HEK293 (cell line): ENCODE results near the gene FAM110A.
"Not testable (repeated sequence)": the region's sequence is repeated elsewhere in the genome, so short reads cannot be mapped to it uniquely, and the experiment has no call there.

Experiments
- CTCF ChIA-PET: fragments of 350-600 bp; formaldehyde crosslinking; extraction: SDS; loops from one replicate; lab custom pipeline; 2021; ENCODE audit warnings: antibody characterized with exemption; lab: Yijun Ruan, JAX
- POLR2A ChIA-PET: fragments of 300-600 bp; formaldehyde crosslinking; extraction: SDS; loops from one replicate; lab custom pipeline; 2020; ENCODE audit warnings: antibody characterized with exemption, inconsistent platforms; lab: Yijun Ruan, JAX
- H3K27ac ChIP-seq: fragments of 200-500 bp; sonication (Bioruptor generic); 2 replicates; pipeline ENCODE4 v1.5.1; 2014; ENCODE audit warnings: low read depth, low read length, control low read depth, inconsistent platforms; ENCODE audit errors: extremely low read depth
- H3K36me3 ChIP-seq, 2 experiments: fragments of 200-500 bp in 1 of 2; sonication (Bioruptor generic) in 1 of 2; 1 replicate in 1 of 2; 2 replicates in 1 of 2; pipeline ENCODE4 v1.5.1; 2014 to 2017; ENCODE audit warnings: inconsistent platforms in 2 of 2, low read length in 2 of 2; ENCODE audit not compliant: control insufficient read depth in 2 of 2, insufficient read depth in 1 of 2
- H3K4me1 ChIP-seq: fragments of 200-500 bp; sonication (Bioruptor generic); 2 replicates; pipeline ENCODE4 v1.5.1; 2014; ENCODE audit warnings: mild to moderate bottlenecking, low read length, inconsistent platforms; ENCODE audit not compliant: control insufficient read depth, insufficient read depth
- H3K4me3 ChIP-seq: 2 replicates; pipeline ENCODE4 v1.5.1; 2011; ENCODE audit warnings: low read depth, mild to moderate bottlenecking, control low read depth, low read length, moderate library complexity
- H3K9me3 ChIP-seq: fragments of 200-500 bp; sonication (Bioruptor generic); 2 replicates; pipeline ENCODE4 v1.5.1; 2014; ENCODE audit warnings: low read depth, low read length, inconsistent platforms; ENCODE audit not compliant: control insufficient read depth, insufficient read depth
- FEZF1 ChIP-seq: fragments of 450-650 bp; formaldehyde crosslinking; IDR thresholded peaks from 2 replicates; pipeline ENCODE4 v1.5.1; 2016; ENCODE audit warnings: missing biosample characterization, missing genetic modification characterization
- SETDB1 ChIP-seq: IDR thresholded peaks from one replicate; pipeline ENCODE4 v1.6.1; 2017; ENCODE audit warnings: mild to moderate bottlenecking, low read length, moderate library complexity, mixed read lengths; ENCODE audit not compliant: insufficient read length
- SP2 ChIP-seq: fragments of 450-650 bp; formaldehyde crosslinking; IDR thresholded peaks from 2 replicates; pipeline ENCODE4 v1.5.1; 2016; ENCODE audit warnings: missing biosample characterization, missing genetic modification characterization
- ZBTB20 ChIP-seq: fragments of 450-650 bp; formaldehyde crosslinking; IDR thresholded peaks from 2 replicates; pipeline ENCODE4 v1.5.1; 2016; ENCODE audit warnings: missing biosample characterization, missing genetic modification characterization
- ZFP37 ChIP-seq: fragments of 450-650 bp; formaldehyde crosslinking; IDR thresholded peaks from 2 replicates; pipeline ENCODE4 v1.5.1; 2016; ENCODE audit warnings: missing biosample characterization, missing genetic modification characterization
- ZNF202 ChIP-seq: fragments of 450-650 bp; formaldehyde crosslinking; IDR thresholded peaks from 2 replicates; pipeline ENCODE4 v1.5.1; 2016; ENCODE audit warnings: missing biosample characterization, missing genetic modification characterization, borderline replicate concordance
- ZNF223 ChIP-seq: fragments of 450-650 bp; formaldehyde crosslinking; IDR thresholded peaks from 2 replicates; pipeline ENCODE4 v1.5.1; 2016; ENCODE audit warnings: missing biosample characterization, missing genetic modification characterization
- ZNF391 ChIP-seq: fragments of 450-650 bp; formaldehyde crosslinking; IDR thresholded peaks from 2 replicates; pipeline ENCODE4 v1.5.1; 2016; ENCODE audit warnings: low read depth, missing biosample characterization, missing genetic modification characterization, borderline replicate concordance
- ZNF510 ChIP-seq: fragments of 450-650 bp; formaldehyde crosslinking; IDR thresholded peaks from 2 replicates; pipeline ENCODE4 v1.5.1; 2018; ENCODE audit warnings: mild to moderate bottlenecking, missing genetic modification characterization, missing biosample characterization; ENCODE audit not compliant: insufficient replicate concordance
- ZNF529 ChIP-seq: fragments of 450-650 bp; formaldehyde crosslinking; IDR thresholded peaks from 2 replicates; pipeline ENCODE4 v1.5.1; 2017; ENCODE audit warnings: missing genetic modification characterization, missing biosample characterization; ENCODE audit not compliant: insufficient replicate concordance
- ZNF549 ChIP-seq: fragments of 450-650 bp; IDR thresholded peaks from 2 replicates; pipeline ENCODE4 v1.5.1; 2018; ENCODE audit warnings: missing biosample characterization, missing genetic modification characterization, mild to moderate bottlenecking, inconsistent platforms, moderate library complexity
- ZNF560 ChIP-seq: fragments of 450-650 bp; formaldehyde crosslinking; IDR thresholded peaks from 2 replicates; pipeline ENCODE4 v1.5.1; 2017; ENCODE audit warnings: missing biosample characterization, missing genetic modification characterization, borderline replicate concordance
- ZNF626 ChIP-seq: fragments of 450-650 bp; sonication (Bioruptor Pico); formaldehyde crosslinking; IDR thresholded peaks from 2 replicates; pipeline ENCODE4 v1.5.1; 2018; ENCODE audit warnings: missing biosample characterization, missing genetic modification characterization, inconsistent platforms
- ZNF660 ChIP-seq: fragments of 450-650 bp; IDR thresholded peaks from 2 replicates; pipeline ENCODE4 v1.5.1; 2018; ENCODE audit warnings: missing biosample characterization, mild to moderate bottlenecking, missing genetic modification characterization
- ZNF776 ChIP-seq: fragments of 450-650 bp; formaldehyde crosslinking; IDR thresholded peaks from 2 replicates; pipeline ENCODE4 v1.5.0; 2017; ENCODE audit warnings: missing biosample characterization, missing genetic modification characterization, borderline replicate concordance
- TF ChIP-seq, protein P1 (sequence below): fragments of 450-650 bp; IDR thresholded peaks from 2 replicates; pipeline ENCODE4 v1.5.1; 2018; ENCODE audit warnings: missing biosample characterization, mild to moderate bottlenecking, missing genetic modification characterization
- TF ChIP-seq, protein P2 (sequence below): fragments of 450-650 bp; formaldehyde crosslinking; IDR thresholded peaks from 2 replicates; pipeline ENCODE4 v1.5.1; 2017; ENCODE audit warnings: missing biosample characterization, missing genetic modification characterization
- TF ChIP-seq, protein P3 (sequence below): fragments of 450-650 bp; formaldehyde crosslinking; IDR thresholded peaks from 2 replicates; pipeline ENCODE4 v1.5.1; 2016; ENCODE audit warnings: missing biosample characterization, missing genetic modification characterization
- TF ChIP-seq, protein P4 (sequence below): IDR thresholded peaks from 2 replicates; pipeline ENCODE4 v1.6.1; 2011; ENCODE audit warnings: mild to moderate bottlenecking, low read depth, low read length, borderline replicate concordance
- TF ChIP-seq, protein P5 (sequence below): fragments of 450-650 bp; formaldehyde crosslinking; conservative IDR thresholded peaks from 2 replicates; pipeline ENCODE4 v1.5.1; 2016; ENCODE audit warnings: low read depth, missing biosample characterization, missing genetic modification characterization
- TF ChIP-seq, protein P6 (sequence below): fragments of 450-650 bp; formaldehyde crosslinking; IDR thresholded peaks from 2 replicates; pipeline ENCODE4 v1.5.1; 2017; ENCODE audit warnings: missing biosample characterization, missing genetic modification characterization

The FAM110A gene

DNA sequence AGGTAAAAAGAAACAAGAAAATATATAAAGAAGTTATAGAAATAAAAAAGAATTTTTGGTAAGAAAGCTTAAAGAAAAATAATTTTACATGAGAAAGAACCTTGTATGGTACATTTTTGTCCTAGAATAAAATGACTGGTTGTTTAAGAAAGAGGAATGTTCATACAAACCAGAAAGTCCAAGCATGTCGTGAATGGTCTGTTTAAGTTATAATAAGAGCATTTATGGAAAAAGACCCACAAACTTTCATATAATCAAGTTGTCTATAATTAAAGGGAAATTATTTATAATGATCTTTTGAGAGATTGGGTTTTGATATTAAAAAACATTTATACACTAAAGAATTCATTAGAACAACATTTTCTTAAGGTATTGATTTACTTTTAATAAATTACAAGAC, 27.8 kb upstream of the FAM110A start:
- no peaks in the 10 kb centered on the region for H3K4me1 ChIP-seq
- CTCF ChIA-PET: interaction anchor here (0.9 kb wide), 1 partner anchor 11 kb away, joined by 3 read pairs; no protein-coding TSS in a partner anchor
- POLR2A ChIA-PET: no interaction called here
- TF ChIP-seq SETDB1 (peak; percentile 98), ZNF391 (no peak), ZNF510 (tag by site-specific recombination) (no peak), ZNF529 (tag by site-specific recombination) (peak; percentile 48), ZNF626 (tag by site-specific recombination) (peak; percentile 90; the same call in 1 of the 2 replicates), ZBTB20 (no peak), ZNF660 (tag by site-specific recombination) (no peak), SP2 (no peak), ZNF223 (tag by site-specific recombination) (no peak), FEZF1 (tag by site-specific recombination) (no peak), ZNF202 (tag by site-specific recombination) (no peak), ZNF776 (tag by site-specific recombination) (no peak), ZNF560 (no peak), ZFP37 (tag by site-specific recombination) (no peak), ZNF549 (peak; percentile 61; the same call in 1 of the 2 replicates)
- TF ChIP-seq, protein P1, sequence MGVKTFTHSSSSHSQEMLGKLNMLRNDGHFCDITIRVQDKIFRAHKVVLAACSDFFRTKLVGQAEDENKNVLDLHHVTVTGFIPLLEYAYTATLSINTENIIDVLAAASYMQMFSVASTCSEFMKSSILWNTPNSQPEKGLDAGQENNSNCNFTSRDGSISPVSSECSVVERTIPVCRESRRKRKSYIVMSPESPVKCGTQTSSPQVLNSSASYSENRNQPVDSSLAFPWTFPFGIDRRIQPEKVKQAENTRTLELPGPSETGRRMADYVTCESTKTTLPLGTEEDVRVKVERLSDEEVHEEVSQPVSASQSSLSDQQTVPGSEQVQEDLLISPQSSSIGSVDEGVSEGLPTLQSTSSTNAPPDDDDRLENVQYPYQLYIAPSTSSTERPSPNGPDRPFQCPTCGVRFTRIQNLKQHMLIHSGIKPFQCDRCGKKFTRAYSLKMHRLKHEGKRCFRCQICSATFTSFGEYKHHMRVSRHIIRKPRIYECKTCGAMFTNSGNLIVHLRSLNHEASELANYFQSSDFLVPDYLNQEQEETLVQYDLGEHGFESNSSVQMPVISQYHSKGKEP (tag by site-specific recombination): no peak
- TF ChIP-seq, protein P2, sequence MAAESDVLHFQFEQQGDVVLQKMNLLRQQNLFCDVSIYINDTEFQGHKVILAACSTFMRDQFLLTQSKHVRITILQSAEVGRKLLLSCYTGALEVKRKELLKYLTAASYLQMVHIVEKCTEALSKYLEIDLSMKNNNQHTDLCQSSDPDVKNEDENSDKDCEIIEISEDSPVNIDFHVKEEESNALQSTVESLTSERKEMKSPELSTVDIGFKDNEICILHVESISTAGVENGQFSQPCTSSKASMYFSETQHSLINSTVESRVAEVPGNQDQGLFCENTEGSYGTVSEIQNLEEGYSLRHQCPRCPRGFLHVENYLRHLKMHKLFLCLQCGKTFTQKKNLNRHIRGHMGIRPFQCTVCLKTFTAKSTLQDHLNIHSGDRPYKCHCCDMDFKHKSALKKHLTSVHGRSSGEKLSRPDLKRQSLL (tag by site-specific recombination): no peak
- TF ChIP-seq, protein P3, sequence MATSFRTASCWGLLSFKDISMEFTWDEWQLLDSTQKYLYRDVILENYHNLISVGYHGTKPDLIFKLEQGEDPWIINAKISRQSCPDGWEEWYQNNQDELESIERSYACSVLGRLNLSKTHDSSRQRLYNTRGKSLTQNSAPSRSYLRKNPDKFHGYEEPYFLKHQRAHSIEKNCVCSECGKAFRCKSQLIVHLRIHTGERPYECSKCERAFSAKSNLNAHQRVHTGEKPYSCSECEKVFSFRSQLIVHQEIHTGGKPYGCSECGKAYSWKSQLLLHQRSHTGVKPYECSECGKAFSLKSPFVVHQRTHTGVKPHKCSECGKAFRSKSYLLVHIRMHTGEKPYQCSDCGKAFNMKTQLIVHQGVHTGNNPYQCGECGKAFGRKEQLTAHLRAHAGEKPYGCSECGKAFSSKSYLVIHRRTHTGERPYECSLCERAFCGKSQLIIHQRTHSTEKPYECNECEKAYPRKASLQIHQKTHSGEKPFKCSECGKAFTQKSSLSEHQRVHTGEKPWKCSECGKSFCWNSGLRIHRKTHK: peak; percentile 23; the same call in 1 of the 2 replicates
- TF ChIP-seq, protein P4, sequence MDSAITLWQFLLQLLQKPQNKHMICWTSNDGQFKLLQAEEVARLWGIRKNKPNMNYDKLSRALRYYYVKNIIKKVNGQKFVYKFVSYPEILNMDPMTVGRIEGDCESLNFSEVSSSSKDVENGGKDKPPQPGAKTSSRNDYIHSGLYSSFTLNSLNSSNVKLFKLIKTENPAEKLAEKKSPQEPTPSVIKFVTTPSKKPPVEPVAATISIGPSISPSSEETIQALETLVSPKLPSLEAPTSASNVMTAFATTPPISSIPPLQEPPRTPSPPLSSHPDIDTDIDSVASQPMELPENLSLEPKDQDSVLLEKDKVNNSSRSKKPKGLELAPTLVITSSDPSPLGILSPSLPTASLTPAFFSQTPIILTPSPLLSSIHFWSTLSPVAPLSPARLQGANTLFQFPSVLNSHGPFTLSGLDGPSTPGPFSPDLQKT: no peak
- TF ChIP-seq, protein P5, sequence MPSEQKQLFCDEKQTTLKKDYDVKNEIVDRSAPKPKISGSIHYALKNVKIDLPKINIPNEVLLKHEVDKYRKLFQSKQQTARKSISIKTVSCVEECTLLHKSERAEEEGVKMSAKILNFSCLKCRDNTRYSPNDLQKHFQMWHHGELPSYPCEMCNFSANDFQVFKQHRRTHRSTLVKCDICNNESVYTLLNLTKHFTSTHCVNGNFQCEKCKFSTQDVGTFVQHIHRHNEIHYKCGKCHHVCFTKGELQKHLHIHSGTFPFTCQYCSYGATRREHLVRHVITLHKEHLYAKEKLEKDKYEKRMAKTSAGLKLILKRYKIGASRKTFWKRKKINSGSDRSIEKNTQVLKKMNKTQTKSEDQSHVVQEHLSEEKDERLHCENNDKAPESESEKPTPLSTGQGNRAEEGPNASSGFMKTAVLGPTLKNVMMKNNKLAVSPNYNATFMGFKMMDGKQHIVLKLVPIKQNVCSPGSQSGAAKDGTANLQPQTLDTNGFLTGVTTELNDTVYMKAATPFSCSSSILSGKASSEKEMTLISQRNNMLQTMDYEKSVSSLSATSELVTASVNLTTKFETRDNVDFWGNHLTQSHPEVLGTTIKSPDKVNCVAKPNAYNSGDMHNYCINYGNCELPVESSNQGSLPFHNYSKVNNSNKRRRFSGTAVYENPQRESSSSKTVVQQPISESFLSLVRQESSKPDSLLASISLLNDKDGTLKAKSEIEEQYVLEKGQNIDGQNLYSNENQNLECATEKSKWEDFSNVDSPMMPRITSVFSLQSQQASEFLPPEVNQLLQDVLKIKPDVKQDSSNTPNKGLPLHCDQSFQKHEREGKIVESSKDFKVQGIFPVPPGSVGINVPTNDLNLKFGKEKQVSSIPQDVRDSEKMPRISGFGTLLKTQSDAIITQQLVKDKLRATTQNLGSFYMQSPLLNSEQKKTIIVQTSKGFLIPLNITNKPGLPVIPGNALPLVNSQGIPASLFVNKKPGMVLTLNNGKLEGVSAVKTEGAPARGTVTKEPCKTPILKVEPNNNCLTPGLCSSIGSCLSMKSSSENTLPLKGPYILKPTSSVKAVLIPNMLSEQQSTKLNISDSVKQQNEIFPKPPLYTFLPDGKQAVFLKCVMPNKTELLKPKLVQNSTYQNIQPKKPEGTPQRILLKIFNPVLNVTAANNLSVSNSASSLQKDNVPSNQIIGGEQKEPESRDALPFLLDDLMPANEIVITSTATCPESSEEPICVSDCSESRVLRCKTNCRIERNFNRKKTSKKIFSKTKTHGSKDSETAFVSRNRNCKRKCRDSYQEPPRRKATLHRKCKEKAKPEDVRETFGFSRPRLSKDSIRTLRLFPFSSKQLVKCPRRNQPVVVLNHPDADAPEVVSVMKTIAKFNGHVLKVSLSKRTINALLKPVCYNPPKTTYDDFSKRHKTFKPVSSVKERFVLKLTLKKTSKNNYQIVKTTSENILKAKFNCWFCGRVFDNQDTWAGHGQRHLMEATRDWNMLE: 0 out of 2 replicates have a peak, but pooled peaks have one; percentile 34
- TF ChIP-seq, protein P6, sequence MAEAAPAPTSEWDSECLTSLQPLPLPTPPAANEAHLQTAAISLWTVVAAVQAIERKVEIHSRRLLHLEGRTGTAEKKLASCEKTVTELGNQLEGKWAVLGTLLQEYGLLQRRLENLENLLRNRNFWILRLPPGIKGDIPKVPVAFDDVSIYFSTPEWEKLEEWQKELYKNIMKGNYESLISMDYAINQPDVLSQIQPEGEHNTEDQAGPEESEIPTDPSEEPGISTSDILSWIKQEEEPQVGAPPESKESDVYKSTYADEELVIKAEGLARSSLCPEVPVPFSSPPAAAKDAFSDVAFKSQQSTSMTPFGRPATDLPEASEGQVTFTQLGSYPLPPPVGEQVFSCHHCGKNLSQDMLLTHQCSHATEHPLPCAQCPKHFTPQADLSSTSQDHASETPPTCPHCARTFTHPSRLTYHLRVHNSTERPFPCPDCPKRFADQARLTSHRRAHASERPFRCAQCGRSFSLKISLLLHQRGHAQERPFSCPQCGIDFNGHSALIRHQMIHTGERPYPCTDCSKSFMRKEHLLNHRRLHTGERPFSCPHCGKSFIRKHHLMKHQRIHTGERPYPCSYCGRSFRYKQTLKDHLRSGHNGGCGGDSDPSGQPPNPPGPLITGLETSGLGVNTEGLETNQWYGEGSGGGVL (tag by site-specific recombination): no peak
- no peak overlapping the region for H3K4me3 ChIP-seq
- 0 out of 2 replicates have a peak, but pooled peaks cover 3% of the 10 kb centered on the region for H3K9me3 ChIP-seq
- no peak overlapping the region for H3K27ac ChIP-seq
- H3K36me3 ChIP-seq: no peaks in the 10 kb centered on the region

DNA sequence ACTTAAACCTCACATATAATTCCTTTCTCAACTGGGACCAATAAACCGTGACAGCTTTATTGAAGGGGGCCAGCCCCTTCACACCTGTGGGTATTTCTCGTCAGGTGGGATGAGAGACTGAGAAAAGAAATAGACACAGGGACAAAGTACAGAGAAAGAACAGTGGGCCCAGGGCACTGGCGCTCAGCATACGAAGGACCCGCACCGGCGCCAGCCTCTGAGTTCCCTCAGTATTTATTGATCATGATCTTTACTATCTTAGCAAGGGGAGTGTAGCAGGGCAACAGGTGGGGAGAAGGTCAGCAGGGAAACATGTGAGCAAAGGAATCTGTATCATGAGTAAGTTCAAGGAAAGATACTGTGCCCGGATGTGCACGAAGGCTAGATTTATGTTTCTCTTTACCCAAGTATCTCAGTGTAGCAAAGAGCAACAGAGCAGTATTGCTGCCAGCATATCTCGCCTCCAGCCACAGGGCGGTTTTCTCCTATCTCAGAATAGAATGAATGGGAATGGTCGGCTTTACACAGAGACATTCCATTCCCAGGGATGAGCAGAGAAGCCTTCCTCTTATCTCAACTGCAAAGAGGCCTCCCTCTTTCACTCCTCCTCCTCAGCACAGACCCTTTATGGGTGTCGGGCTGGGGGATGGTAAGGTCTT, 21.6 kb upstream of the FAM110A start:
- H3K4me1 ChIP-seq, H3K27ac ChIP-seq, H3K36me3 ChIP-seq, H3K4me3 ChIP-seq, H3K9me3 ChIP-seq, POLR2A ChIA-PET: not testable (repeated sequence)
- CTCF ChIA-PET: interaction anchor here (0.6 kb wide), 2 partner anchors 10 to 155 kb away, joined by 3 to 4 read pairs; no protein-coding TSS in a partner anchor
